Naive thymus-derived CD4-positive, alpha-beta T cell (primary cell): ENCODE data around the gene PPM1K. TPM values are rescaled to one million over a fixed set of nuclear protein-coding genes. Genes with fewer than 3 reads are reported as not detected.

Source experiments
- ATAC-seq: fragments of 150-1000 bp; cut with Tn5 transposase; 2 replicates; pipeline ENCODE4 v1.10.0; 2021; ENCODE audit warnings: mild to moderate bottlenecking, moderate library complexity
- CTCF ChIA-PET: fragments of 350-600 bp; sonication (Branson Sonifier 250); formaldehyde crosslinking; loops from one replicate; lab custom pipeline; 2021; ENCODE audit warnings: antibody characterized with exemption; lab: Charles Lee
- POLR2A ChIA-PET: fragments of 350-600 bp; sonication (Branson Sonifier 250); formaldehyde crosslinking; loops from one replicate; lab custom pipeline; 2021; ENCODE audit warnings: antibody characterized with exemption, inconsistent platforms; lab: Charles Lee
- DNase-seq, 9 donors: peaks; one replicate each; pipeline versions ENCODE4 v3.0.0 to v3.0.0-alpha.2; 2020 to 2022; ENCODE audit warnings: mixed read lengths in 1 of 9
- H3K27ac ChIP-seq: one replicate; pipeline ENCODE4 v1.7.0; 2013; ENCODE audit warnings: mild to moderate bottlenecking, low read depth, low read length, moderate library complexity
- H3K27me3 ChIP-seq, 2 donors: one replicate each; pipeline ENCODE4 v1.7.0; 2013; ENCODE audit warnings: low read length in 2 of 2, mild to moderate bottlenecking in 2 of 2, moderate library complexity in 2 of 2; ENCODE audit not compliant: control insufficient read depth in 2 of 2, insufficient read depth in 2 of 2
- H3K36me3 ChIP-seq, 3 experiments: 1 replicate in 2 of 3; 2 replicates in 1 of 3; pipeline ENCODE4 v1.7.0; 2013; ENCODE audit warnings: low read length in 3 of 3, mild to moderate bottlenecking in 3 of 3, moderate library complexity in 1 of 3; ENCODE audit not compliant: insufficient read depth in 3 of 3, control insufficient read depth in 2 of 3
- H3K4me1 ChIP-seq, 2 donors: one replicate each; pipeline ENCODE4 v1.7.0; 2013; ENCODE audit warnings: low read length in 2 of 2, mild to moderate bottlenecking in 2 of 2, moderate library complexity in 1 of 2; ENCODE audit not compliant: control insufficient read depth in 2 of 2, insufficient read depth in 2 of 2
- H3K4me3 ChIP-seq: 2 replicates; pipeline ENCODE4 v1.7.0; 2013; ENCODE audit warnings: mild to moderate bottlenecking, low read length
- H3K9me3 ChIP-seq, 3 experiments: 1 replicate in 2 of 3; 2 replicates in 1 of 3; pipeline ENCODE4 v1.7.0; 2013; ENCODE audit warnings: low read length in 3 of 3; ENCODE audit not compliant: control insufficient read depth in 2 of 3
- H3K27ac Mint-ChIP-seq, 9 donors: one replicate each; pipeline ENCODE4 v1.8.0; 2020 to 2022; ENCODE audit warnings: mixed read lengths in 9 of 9, mild to moderate bottlenecking in 8 of 9, moderate library complexity in 5 of 9, inconsistent platforms in 2 of 9
- H3K27me3 Mint-ChIP-seq, 5 donors: one replicate each; pipeline ENCODE4 v1.8.0; 2021 to 2022; ENCODE audit warnings: mixed read lengths in 5 of 5, mild to moderate bottlenecking in 1 of 5
- H3K36me3 Mint-ChIP-seq, 5 donors: one replicate each; pipeline ENCODE4 v1.8.0; 2020 to 2022; ENCODE audit warnings: mixed read lengths in 5 of 5, mild to moderate bottlenecking in 3 of 5, inconsistent platforms in 1 of 5
- H3K4me1 Mint-ChIP-seq, 7 donors: one replicate each; pipeline ENCODE4 v1.8.0; 2020 to 2022; ENCODE audit warnings: mixed read lengths in 7 of 7, mild to moderate bottlenecking in 3 of 7, inconsistent platforms in 1 of 7
- H3K4me3 Mint-ChIP-seq, 10 donors: one replicate each; pipeline ENCODE4 v1.8.0; 2020 to 2022; ENCODE audit warnings: mild to moderate bottlenecking in 10 of 10, mixed read lengths in 10 of 10, moderate library complexity in 6 of 10, inconsistent platforms in 2 of 10
- H3K9me3 Mint-ChIP-seq, 11 donors: one replicate each; pipeline ENCODE4 v1.8.0; 2020 to 2022; ENCODE audit warnings: mixed read lengths in 11 of 11, mild to moderate bottlenecking in 4 of 11, inconsistent platforms in 1 of 11, moderate library complexity in 1 of 11
- intact Hi-C, 2 donors: fragments of 100-400 bp; cut with micrococcal nuclease; formaldehyde crosslinking; loops; one replicate each; pipeline ENCODE4 v1.15.1; 2023
- polyA plus RNA-seq, 2 donors: library from polyadenylated mRNA; unstranded; fragments of 300-500 nt; fragmentation: Illumina TruSeq; gene quantifications; one replicate each; pipeline ENCODE4 v1.2.3, GENCODE V29; 2021
- total RNA-seq, 6 experiments: library from RNA in 5 of 6; stranded (reverse) in 5 of 6; gene quantifications; 1 replicate in 5 of 6; 2 replicates in 1 of 6; pipeline ENCODE4 v1.2.3 and lab custom pipeline; 2021 to 2026

PPM1K gene
- total and polyA plus RNA-seq, 7 experiments from 2014 or later, result 64.3 to 92.7 (median 91.0) TPM

GRCh38 chr4:88223516-88223915, 60.8 kb downstream of the PPM1K start:
- Mint-ChIP-seq H3K36me3 (peaks cover 0 to 5% (median 0%) of the 10 kb centered on the region in 5 donors), H3K27ac (peak overlapping the region in 1 of 9 donors; percentile 14)
- intact Hi-C loops, result no loop called here

DNA sequence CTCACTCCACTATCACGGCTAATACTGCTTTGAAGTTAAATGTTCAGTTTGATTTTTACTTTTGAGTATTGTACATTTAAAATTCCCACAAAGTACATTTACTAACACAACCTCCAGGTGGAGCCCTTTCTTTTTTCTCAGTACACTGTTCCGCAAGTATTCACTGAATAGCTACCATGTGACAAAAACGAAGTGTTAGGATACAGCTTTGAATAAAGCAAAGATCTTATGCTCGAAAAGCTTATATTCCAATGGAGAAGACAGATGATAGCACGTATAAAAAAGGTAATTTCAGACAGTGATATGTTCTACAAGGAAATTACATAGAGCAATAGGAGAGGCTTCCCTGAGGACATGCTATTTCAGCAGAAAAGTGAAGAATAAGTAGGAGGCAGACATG, 65.3 kb downstream of the PPM1K start:
- CTCF ChIA-PET, result interaction anchor here (0.7 to 2.0 kb wide), 22 partner anchors 8 to 366 kb away, joined by 3 to 47 read pairs (median 3); partner anchors contain the start of genes HERC5, PPM1K and PYURF
- H3K4me1 Mint-ChIP-seq, result peaks cover 5 to 9% (median 7%) of the 10 kb centered on the region in 7 donors
- H3K9me3 Mint-ChIP-seq, result peaks cover 0 to 5% (median 0%) of the 10 kb centered on the region in 11 donors

More at GRCh38 chr4:88223516-88223915, 60.8 kb downstream of the PPM1K start:
- Histone ChIP-seq H3K9me3 (no peaks in the 10 kb centered on the region), H3K27ac (no peak overlapping the region), H3K4me1 (no peaks in the 10 kb centered on the region), H3K4me3 (no peak overlapping the region), H3K36me3 (no peaks in the 10 kb centered on the region), H3K27me3 (peaks cover 0 to 3% of the 10 kb centered on the region in 2 donors)
- Mint-ChIP-seq H3K4me1 (peaks cover 5 to 18% (median 7%) of the 10 kb centered on the region in 7 donors), H3K4me3 (no peak overlapping the region), H3K27me3 (no peaks in the 10 kb centered on the region), H3K9me3 (peaks cover 0 to 5% (median 0%) of the 10 kb centered on the region in 11 donors)
- DNase-seq (no peak), ATAC-seq (no peak)
- ChIA-PET CTCF (interaction anchor here (0.7 to 1.1 kb wide), 2 partner anchors 294 to 522 kb away, joined by 3 to 4 read pairs; no protein-coding TSS in a partner anchor), POLR2A (no interaction called here)

DNA sequence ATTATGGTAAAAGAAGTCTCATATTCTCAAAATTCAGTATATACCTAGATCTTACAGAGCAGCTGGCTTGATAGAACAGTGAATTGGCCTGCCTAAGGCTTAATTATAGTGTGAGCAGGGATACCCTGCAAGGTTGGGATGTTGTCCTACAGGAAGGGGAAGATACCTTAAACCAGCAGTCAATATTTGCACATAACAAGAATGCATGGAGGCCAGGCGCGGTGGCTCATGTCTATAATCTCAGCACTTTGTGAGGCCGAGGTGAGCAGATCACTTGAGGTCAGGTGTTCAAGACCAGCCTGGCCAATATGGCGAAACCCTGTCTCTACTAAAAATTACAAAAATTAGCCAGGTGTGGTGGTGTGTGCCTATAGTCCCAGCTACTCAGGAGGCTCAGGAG, 67.2 kb downstream of the PPM1K start:
- Mint-ChIP-seq H3K27me3 (peaks cover 0 to 18% (median 0%) of the 10 kb centered on the region in 5 donors), H3K36me3 (peaks cover 0 to 5% (median 0%) of the 10 kb centered on the region in 5 donors), H3K27ac (no peak overlapping the region), H3K4me3 (no peak overlapping the region), H3K4me1 (peaks cover 5 to 11% (median 8%) of the 10 kb centered on the region in 7 donors), H3K9me3 (peaks cover 0 to 5% (median 0%) of the 10 kb centered on the region in 11 donors)
- Histone ChIP-seq H3K27me3 (no peaks in the 10 kb centered on the region), H3K4me1 (no peaks in the 10 kb centered on the region), H3K27ac (no peak overlapping the region), H3K9me3 (no peaks in the 10 kb centered on the region), H3K36me3 (no peaks in the 10 kb centered on the region), H3K4me3 (no peak overlapping the region)
- intact Hi-C loops, result loop anchor here in 1 of 2 donors (10.0 kb wide), 1 partner anchor 808 kb away; no protein-coding TSS in a partner anchor
- no peak for ATAC-seq
- CTCF ChIA-PET, result interaction anchor here (0.7 to 2.6 kb wide), 4 partner anchors 13 to 486 kb away, joined by 3 to 16 read pairs (median 4); no protein-coding TSS in a partner anchor
- DNase-seq, result no peak
- POLR2A ChIA-PET, result no interaction called here

More for the DNA sequence above, 65.3 kb downstream of the PPM1K start:
- Mint-ChIP-seq H3K4me3 (peak overlapping the region in 2 of 10 donors; percentile 23 to 61), H3K36me3 (peaks cover 0 to 5% (median 0%) of the 10 kb centered on the region in 5 donors), H3K27me3 (peaks cover 0 to 9% (median 0%) of the 10 kb centered on the region in 5 donors), H3K27ac (no peak overlapping the region)
- peak; percentile 85 for ATAC-seq
- H3K9me3 ChIP-seq, result no peaks in the 10 kb centered on the region
- H3K27me3 ChIP-seq, result no peaks in the 10 kb centered on the region
- H3K36me3 ChIP-seq, result no peaks in the 10 kb centered on the region
- POLR2A ChIA-PET, result interaction anchor here (0.9 to 1.0 kb wide), 2 partner anchors 65 to 195 kb away, joined by 3 to 5 read pairs; partner anchors contain the start of gene PPM1K
- no peaks in the 10 kb centered on the region for H3K4me1 ChIP-seq
- intact Hi-C loops, result loop anchor here (1.0 to 10.0 kb wide), 6 partner anchors 65 to 806 kb away; partner anchors contain the start of genes PPM1K (in 2 of the 2) and HERC5 (in 1 of the 2)
- H3K4me3 ChIP-seq, result no peak overlapping the region
- DNase-seq, result peak in 7 of 9 donors; percentile 21 to 64 (median 49)
- H3K27ac ChIP-seq, result no peak overlapping the region

- ATAC-seq (no peak), DNase-seq (no peak)
- CTCF ChIA-PET, result interaction anchor here (0.5 to 2.6 kb wide), 5 partner anchors 13 to 787 kb away, joined by 3 to 16 read pairs (median 3); no protein-coding TSS in a partner anchor
- H3K27ac Mint-ChIP-seq, result no peak overlapping the region
- no peaks in the 10 kb centered on the region for H3K27me3 ChIP-seq
- no peaks in the 10 kb centered on the region for H3K4me1 ChIP-seq
- no peak overlapping the region for H3K27ac ChIP-seq
- H3K4me3 Mint-ChIP-seq, result no peak overlapping the region
- H3K4me1 Mint-ChIP-seq, result peaks cover 5 to 14% (median 8%) of the 10 kb centered on the region in 7 donors
- POLR2A ChIA-PET, result no interaction called here
- no peak overlapping the region for H3K4me3 ChIP-seq
- H3K36me3 Mint-ChIP-seq, result peaks cover 0 to 4% (median 0%) of the 10 kb centered on the region in 5 donors
- H3K27me3 Mint-ChIP-seq, result peaks cover 0 to 20% (median 0%) of the 10 kb centered on the region in 5 donors
- H3K9me3 ChIP-seq, result no peaks in the 10 kb centered on the region
- intact Hi-C loops, result loop anchor here in 1 of 2 donors (10.0 kb wide), 1 partner anchor 808 kb away; no protein-coding TSS in a partner anchor
- H3K36me3 ChIP-seq, result no peaks in the 10 kb centered on the region
- peaks cover 0 to 3% (median 0%) of the 10 kb centered on the region in 11 donors for H3K9me3 Mint-ChIP-seq
Observed at GRCh38 chr4:88216395-88216794, 68.0 kb downstream of the PPM1K start.

DNA sequence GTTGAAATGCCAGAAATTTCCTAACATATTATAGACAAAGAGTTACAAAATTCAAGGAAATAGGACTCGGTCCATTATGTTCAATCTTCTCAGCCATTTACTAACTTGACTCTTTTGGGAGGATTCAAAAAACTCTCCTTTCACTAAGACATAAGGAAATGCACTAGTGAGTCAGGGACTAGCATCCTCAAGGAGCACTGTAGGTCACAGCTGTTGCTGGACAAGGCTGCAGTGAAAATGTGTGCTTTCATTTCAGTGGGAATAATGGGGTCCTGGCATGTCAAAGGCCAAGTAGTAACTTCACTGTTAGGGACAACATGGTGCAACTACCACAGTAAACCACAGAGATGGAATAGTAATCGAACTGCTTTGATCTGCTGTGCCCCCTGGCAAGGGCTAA, 69.0 kb downstream of the PPM1K start:
- peaks cover 5 to 14% (median 8%) of the 10 kb centered on the region in 7 donors for H3K4me1 Mint-ChIP-seq
- H3K9me3 Mint-ChIP-seq, result no peaks in the 10 kb centered on the region
- no peaks in the 10 kb centered on the region for H3K27me3 ChIP-seq
- no peak overlapping the region for H3K4me3 ChIP-seq
- no peaks in the 10 kb centered on the region for H3K9me3 ChIP-seq
- peaks cover 0 to 20% (median 0%) of the 10 kb centered on the region in 5 donors for H3K27me3 Mint-ChIP-seq
- no peak overlapping the region for H3K27ac Mint-ChIP-seq
- H3K36me3 ChIP-seq, result no peaks in the 10 kb centered on the region
- peaks cover 0 to 2% (median 0%) of the 10 kb centered on the region in 5 donors for H3K36me3 Mint-ChIP-seq
- H3K4me3 Mint-ChIP-seq, result no peak overlapping the region
- ATAC-seq (no peak), DNase-seq (no peak)
- ChIA-PET CTCF (interaction anchor here (1.0 to 2.6 kb wide), 3 partner anchors 299 to 309 kb away, joined by 3 to 16 read pairs (median 3); no protein-coding TSS in a partner anchor), POLR2A (no interaction called here)
- intact Hi-C loops, result loop anchor here in 1 of 2 donors (10.0 kb wide), 1 partner anchor 809 kb away; no protein-coding TSS in a partner anchor
- no peak overlapping the region for H3K27ac ChIP-seq
- H3K4me1 ChIP-seq, result no peaks in the 10 kb centered on the region

- Histone ChIP-seq H3K4me3 (no peak overlapping the region), H3K27me3 (no peaks in the 10 kb centered on the region), H3K9me3 (no peaks in the 10 kb centered on the region), H3K27ac (no peak overlapping the region), H3K4me1 (no peaks in the 10 kb centered on the region), H3K36me3 (no peaks in the 10 kb centered on the region)
- CTCF ChIA-PET, result interaction anchor here (0.7 to 3.1 kb wide), 13 partner anchors 9 to 790 kb away, joined by 3 to 23 read pairs (median 4); no protein-coding TSS in a partner anchor
- H3K4me3 Mint-ChIP-seq, result no peak overlapping the region
- no peaks in the 10 kb centered on the region for H3K9me3 Mint-ChIP-seq
- H3K4me1 Mint-ChIP-seq, result peaks cover 0 to 7% (median 4%) of the 10 kb centered on the region in 7 donors
- DNase-seq (peak in 1 of 9 donors; percentile 11), ATAC-seq (peak; percentile 14)
- POLR2A ChIA-PET, result interaction anchor here (0.8 kb wide), 1 partner anchor 72 kb away, joined by 3 read pairs; the partner anchor contains the start of gene PPM1K
- H3K36me3 Mint-ChIP-seq, result no peaks in the 10 kb centered on the region
- peaks cover 0 to 20% (median 0%) of the 10 kb centered on the region in 5 donors for H3K27me3 Mint-ChIP-seq
- intact Hi-C loops, result loop anchor here (1.0 to 10.0 kb wide), 7 partner anchors 179 to 837 kb away; no protein-coding TSS in a partner anchor
- H3K27ac Mint-ChIP-seq, result no peak overlapping the region
Observed at GRCh38 chr4:88212253-88212561, 72.2 kb downstream of the PPM1K start.
